WTC11 (cell line): ENCODE measurements around the gene CD3G.

Experiments
- ATF2 ChIP-seq: sonication (generic); formaldehyde crosslinking; IDR thresholded peaks from 2 replicates; pipeline ENCODE4 v1.8.1; 2022; ENCODE audit warnings: low read depth, missing genetic modification reagents, borderline replicate concordance
- CTCF ChIP-seq: fragments of 200-600 bp; IDR thresholded peaks from 2 replicates; pipeline ENCODE4 v1.8.0; 2022; ENCODE audit warnings: antibody characterized with exemption
- E2F1 ChIP-seq: sonication (generic); formaldehyde crosslinking; IDR thresholded peaks from 2 replicates; pipeline ENCODE4 v1.8.0; 2022; ENCODE audit warnings: mild to moderate bottlenecking, missing genetic modification reagents
- ETV6 ChIP-seq: sonication (generic); formaldehyde crosslinking; IDR thresholded peaks from 2 replicates; pipeline ENCODE4 v1.8.1; 2022; ENCODE audit warnings: mild to moderate bottlenecking, missing genetic modification reagents
- JAZF1 ChIP-seq: fragments of 250-450 bp; sonication (Bioruptor Pico); IDR thresholded peaks from 2 replicates; pipeline ENCODE4 v1.9.0; 2021; ENCODE audit warnings: moderate library complexity, mild to moderate bottlenecking, inconsistent platforms
- MAX ChIP-seq: sonication (generic); formaldehyde crosslinking; IDR thresholded peaks from 2 replicates; pipeline ENCODE4 v1.8.0; 2022; ENCODE audit warnings: mild to moderate bottlenecking, missing genetic modification reagents
- NFE2L1 ChIP-seq: sonication (generic); formaldehyde crosslinking; IDR thresholded peaks from 2 replicates; pipeline ENCODE4 v1.8.1; 2023; ENCODE audit warnings: missing genetic modification reagents
- PRDM15 ChIP-seq: sonication (generic); formaldehyde crosslinking; IDR thresholded peaks from 2 replicates; pipeline ENCODE4 v1.8.0; 2022; ENCODE audit warnings: missing genetic modification reagents
- USF1 ChIP-seq: sonication (generic); formaldehyde crosslinking; IDR thresholded peaks from 2 replicates; pipeline ENCODE4 v1.8.0; 2022; ENCODE audit warnings: mild to moderate bottlenecking, missing genetic modification reagents
- USF2 ChIP-seq: sonication (generic); formaldehyde crosslinking; IDR thresholded peaks from 2 replicates; pipeline ENCODE4 v1.8.1; 2023; ENCODE audit warnings: mild to moderate bottlenecking, missing genetic modification reagents, moderate library complexity
- ZBTB21 ChIP-seq: sonication (generic); formaldehyde crosslinking; IDR thresholded peaks from 2 replicates; pipeline ENCODE4 v1.8.1; 2023; ENCODE audit warnings: mild to moderate bottlenecking, missing genetic modification reagents, borderline replicate concordance

GRCh38 chr11:118373871-118374270 is 29.7 kb downstream of the CD3G start:
- TF ChIP-seq ZBTB21 (no peak), JAZF1 (no peak), CTCF (no peak), NFE2L1 (CRISPR knock-in tag) (no peak), PRDM15 (no peak), ETV6 (CRISPR knock-in tag) (no peak), MAX (CRISPR knock-in tag) (no peak), ATF2 (CRISPR knock-in tag) (no peak), USF2 (no peak), E2F1 (CRISPR knock-in tag) (no peak), USF1 (CRISPR knock-in tag) (no peak)
